ENCODE data around the gene MYL10. TPM values are rescaled to one million over a fixed set of nuclear protein-coding genes. Genes with fewer than 3 reads are reported as not detected.

Gene MYL10
- total and polyA plus RNA-seq, 2 of the 8 experiments (the other 6 are each of a cell fraction or from before 2014, with no cell fraction given): 0.18 TPM; not detected in 1

DNA sequence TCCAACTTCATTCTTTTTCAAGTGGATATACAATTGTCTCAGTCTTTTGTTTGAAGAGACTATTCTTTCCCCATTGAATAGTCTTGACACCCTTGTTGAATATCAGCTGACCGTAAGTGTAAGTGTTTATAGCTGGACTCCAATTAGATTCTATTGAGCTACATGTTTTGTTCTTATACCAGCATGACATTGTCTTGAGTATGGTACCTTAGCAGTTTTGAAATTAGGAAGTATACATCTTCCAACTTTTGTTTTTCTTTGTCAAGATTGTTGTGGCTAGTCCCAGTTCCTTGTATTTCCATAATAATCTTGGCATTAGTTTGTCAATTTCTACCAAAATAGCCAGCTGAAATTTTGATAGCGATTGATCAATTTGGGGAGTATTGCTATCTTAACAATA, 56.9 kb downstream of the MYL10 start:
- Histone ChIP-seq H3K4me3 (ENCODE audit: extremely low read depth in 1 of 4, insufficient read depth in 2 of 4, low read depth in 3 of 4, low read length in 4 of 4) (no peak overlapping the region), H3K27ac (ENCODE audit: low read depth, low read length) (no peak overlapping the region), H3K4me2 (ENCODE audit: insufficient read depth in 1 of 2, low read depth in 2 of 2, low read length in 2 of 2) (no peak overlapping the region), H2AK5ac (ENCODE audit: low read depth, low read length) (no peak overlapping the region), H4K5ac (ENCODE audit: insufficient read length, low read depth, low read length) (no peak overlapping the region), H2BK20ac (ENCODE audit: low read length) (no peak overlapping the region), H2AFZ (ENCODE audit: low read length) (no peak overlapping the region), H3K9me3 (ENCODE audit: insufficient read depth in 2 of 2, low read depth in 1 of 2, low read length in 1 of 2) (peaks cover 10 to 21% of the 10 kb centered on the region in 2 experiments), H3K4me1 (replicated peaks in 1 of 4; ENCODE audit: control insufficient read depth in 3 of 4, insufficient read depth in 4 of 4, low read length in 3 of 4) (peaks cover 0 to 4% (median 1%) of the 10 kb centered on the region in 4 experiments; a peak in 3 of 7 replicates), H3K36me3 (ENCODE audit: control insufficient read depth in 2 of 4, insufficient read depth in 4 of 4, low read length in 3 of 4) (no peaks in the 10 kb centered on the region; a peak in 1 of 8 replicates), H3K18ac (ENCODE audit: extremely low read depth, low read length) (no peak overlapping the region), H3K23ac (ENCODE audit: insufficient read length) (no peak overlapping the region), H3K4ac (replicated peaks; ENCODE audit: insufficient read length, low read depth, low read length) (no peak overlapping the region), H3K79me1 (ENCODE audit: low read depth, low read length) (no peaks in the 10 kb centered on the region), H4K8ac (ENCODE audit: extremely low read depth, insufficient read depth, low read length) (no peak overlapping the region), H3K56ac (replicated peaks; ENCODE audit: insufficient read length, low read depth, low read length) (no peak overlapping the region), H2BK5ac (ENCODE audit: low read depth, low read length) (no peak overlapping the region), H3K9ac (replicated peaks in 1 of 4; ENCODE audit: extremely low read depth in 1 of 4, low read depth in 3 of 4, low read length in 3 of 4) (no peak overlapping the region), H2BK120ac (replicated peaks; ENCODE audit: low read depth, low read length) (no peak overlapping the region), H4K20me1 (replicated peaks in 1 of 2; ENCODE audit: control insufficient read depth in 1 of 2, insufficient read depth in 2 of 2, low read length in 2 of 2) (no peaks in the 10 kb centered on the region), H3K27me3 (replicated peaks in 1 of 4; ENCODE audit: control insufficient read depth in 3 of 4, extremely low read depth in 1 of 4, insufficient read depth in 3 of 4, low read length in 3 of 4) (no peaks in the 10 kb centered on the region), H3K79me2 (ENCODE audit: control insufficient read depth in 1 of 2, insufficient read depth in 2 of 2, low read length in 2 of 2) (no peaks in the 10 kb centered on the region), H2BK15ac (ENCODE audit: low read length) (no peak overlapping the region), H4K91ac (replicated peaks; ENCODE audit: insufficient read length, low read length) (no peak overlapping the region), H3K23me2 (ENCODE audit: low read depth, low read length) (no peaks in the 10 kb centered on the region), H2BK12ac (ENCODE audit: low read depth, low read length) (no peak overlapping the region), H3K14ac (ENCODE audit: insufficient read length) (no peak overlapping the region)
- no peak for FAIRE-seq
- no peak for DNase-seq (ENCODE audit: low read depth in 1 of 2, low spot score in 2 of 2)
- WGBS, 2 experiments (ENCODE audit: extremely low coverage in 1 of 2, insufficient coverage in 1 of 2, insufficient read length in 1 of 2, insufficient replicate concordance in 2 of 2, low coverage in 1 of 2, low lambda C conversion rate in 2 of 2, missing lambda C conversion rate in 1 of 2): 84% methylated on average over 2 of the region's 2 CpGs; no CpG with 5 or more reads in 1 of the 2 experiments
- ChIA-PET POLR2A (ENCODE audit: partially characterized antibody) (interaction anchor here (1.8 kb wide), 1 partner anchor 10 kb away, joined by 3 read pairs; no protein-coding TSS in a partner anchor), CTCF (ENCODE audit: partially characterized antibody) (interaction anchor here (1.2 to 1.8 kb wide), 3 partner anchors 10 to 30 kb away, joined by 4 to 6 read pairs (median 5); no protein-coding TSS in a partner anchor)
- TF ChIP-seq, protein P1, sequence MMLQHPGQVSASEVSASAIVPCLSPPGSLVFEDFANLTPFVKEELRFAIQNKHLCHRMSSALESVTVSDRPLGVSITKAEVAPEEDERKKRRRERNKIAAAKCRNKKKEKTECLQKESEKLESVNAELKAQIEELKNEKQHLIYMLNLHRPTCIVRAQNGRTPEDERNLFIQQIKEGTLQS (IDR thresholded peaks at IDR 0.05; ENCODE audit: insufficient read depth, low read depth, low read length): no peak
- no peak for TF ChIP-seq NRF1 (IDR thresholded peaks at IDR 0.05; ENCODE audit: low read depth, low read length)
- no peak for TF ChIP-seq GTF2F1 (IDR thresholded peaks at IDR 0.05; ENCODE audit: borderline replicate concordance, low read depth, low read length)
- no peak for TF ChIP-seq POLR2A (IDR thresholded peaks at IDR 0.05; ENCODE audit: control extremely low read depth in 1 of 2, low read depth in 2 of 2, low read length in 2 of 2)
- no peak for TF ChIP-seq HDAC6 (IDR thresholded peaks at IDR 0.05; ENCODE audit: low read depth, low read length)
- no peak for TF ChIP-seq EP300 (IDR thresholded peaks at IDR 0.05; ENCODE audit: borderline replicate concordance in 1 of 2, low read depth in 2 of 2, low read length in 2 of 2)
- TF ChIP-seq SIN3A (conservative IDR thresholded peaks at IDR 0.05 in 1 of 2, IDR thresholded peaks at IDR 0.05 in 1 of 2; ENCODE audit: low read depth in 1 of 2, low read length in 2 of 2): no peak
- TF ChIP-seq EZH2 (IDR thresholded peaks at IDR 0.05; ENCODE audit: low read depth, low read length, severe bottlenecking): no peak
- TF ChIP-seq, protein P2, sequence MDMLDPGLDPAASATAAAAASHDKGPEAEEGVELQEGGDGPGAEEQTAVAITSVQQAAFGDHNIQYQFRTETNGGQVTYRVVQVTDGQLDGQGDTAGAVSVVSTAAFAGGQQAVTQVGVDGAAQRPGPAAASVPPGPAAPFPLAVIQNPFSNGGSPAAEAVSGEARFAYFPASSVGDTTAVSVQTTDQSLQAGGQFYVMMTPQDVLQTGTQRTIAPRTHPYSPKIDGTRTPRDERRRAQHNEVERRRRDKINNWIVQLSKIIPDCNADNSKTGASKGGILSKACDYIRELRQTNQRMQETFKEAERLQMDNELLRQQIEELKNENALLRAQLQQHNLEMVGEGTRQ (IDR thresholded peaks at IDR 0.05; ENCODE audit: low read length): no peak
- TF ChIP-seq YY1 (IDR thresholded peaks at IDR 0.05; ENCODE audit: low read depth, low read length): no peak
- no peak for TF ChIP-seq RBBP5 (IDR thresholded peaks at IDR 0.05; ENCODE audit: borderline replicate concordance, low read depth, low read length)
- TF ChIP-seq NANOG (IDR thresholded peaks at IDR 0.05; ENCODE audit: insufficient read depth, low read depth, low read length, poor library complexity, severe bottlenecking): no peak
